NB4 (cell line): ENCODE results near the gene ADAMTSL1.

Experiments
- DNase-seq: peaks from one replicate; pipeline ENCODE4 v3.0.0; 2010; ENCODE audit warnings: low read depth
- H3K4me3 ChIP-seq: one replicate; pipeline ENCODE4 v1.5.1; 2011; ENCODE audit warnings: mild to moderate bottlenecking, low read depth, low read length, moderate library complexity
- CTCF ChIP-seq: IDR thresholded peaks from one replicate; pipeline ENCODE4 v1.5.1; 2012; ENCODE audit warnings: low read depth, low read length
- MAX ChIP-seq: IDR thresholded peaks from 2 replicates; pipeline ENCODE4 v1.6.1; 2011; ENCODE audit warnings: low read depth, low read length
- MYC ChIP-seq: IDR thresholded peaks from 2 replicates; pipeline ENCODE4 v1.6.1; 2011; ENCODE audit warnings: low read depth, low read length
- POLR2A ChIP-seq: IDR thresholded peaks from 2 replicates; pipeline ENCODE4 v1.6.1; 2011; ENCODE audit warnings: mild to moderate bottlenecking; ENCODE audit not compliant: insufficient read length; ENCODE audit errors: extremely low read depth

ADAMTSL1 gene

GRCh38 chr9:18568973-18569372 is 95.0 kb downstream of the ADAMTSL1 start:
- TF ChIP-seq MYC (no peak), MAX (no peak), CTCF (no peak), POLR2A (no peak)
- H3K4me3 ChIP-seq = no peak overlapping the region
- DNase-seq = no peak

- TF ChIP-seq CTCF = no peak
- no peak overlapping the region for H3K4me3 ChIP-seq
- no peak for DNase-seq
Observed at GRCh38 chr9:18569941-18570630, 96.1 kb downstream of the ADAMTSL1 start.

- no peak overlapping the region for H3K4me3 ChIP-seq
- TF ChIP-seq MAX (no peak), POLR2A (no peak), CTCF (no peak), MYC (no peak)
- DNase-seq = no peak
Observed at GRCh38 chr9:18573021-18573556, 99.1 kb downstream of the ADAMTSL1 start.

GRCh38 chr9:18575686-18576085 is 101.7 kb downstream of the ADAMTSL1 start:
- H3K4me3 ChIP-seq = no peak overlapping the region
- TF ChIP-seq POLR2A (no peak), MAX (no peak), CTCF (no peak), MYC (no peak)
- DNase-seq = no peak

GRCh38 chr9:18579536-18579935 is 105.6 kb downstream of the ADAMTSL1 start:
- DNase-seq = no peak
- no peak for TF ChIP-seq MAX
- TF ChIP-seq MYC = no peak
- no peak for TF ChIP-seq CTCF
- TF ChIP-seq POLR2A = no peak
- H3K4me3 ChIP-seq = no peak overlapping the region

- no peak for DNase-seq
- no peak overlapping the region for H3K4me3 ChIP-seq
- no peak for TF ChIP-seq MAX
- TF ChIP-seq POLR2A = no peak
- TF ChIP-seq MYC = no peak
- no peak for TF ChIP-seq CTCF
Observed at GRCh38 chr9:18580151-18580550, 106.2 kb downstream of the ADAMTSL1 start.
